Activated CD4-positive, CD25-positive, alpha-beta regulatory T cell treated with anti-CD3 and anti-CD28 coated beads, Interleukin-2, amount 50 U/mL, for 16 hours (primary cell): Measurements from ENCODE around the gene DNAH2.
"Not testable (repeated sequence)": the region's sequence is repeated elsewhere in the genome, so short reads cannot be mapped to it uniquely, and the experiment has no call there.

Experiments
- DNase-seq: peaks from one replicate; pipeline ENCODE4 v3.0.0-alpha.2; 2020; ENCODE audit warnings: low read depth, low spot score

Gene DNAH2

GRCh38 chr17:7774055-7774521, 56.5 kb downstream of the DNAH2 start:
- no peak for DNase-seq

GRCh38 chr17:7775051-7775450, 57.5 kb downstream of the DNAH2 start:
- no peak for DNase-seq

GRCh38 chr17:7777017-7777416, 59.5 kb downstream of the DNAH2 start:
- no peak for DNase-seq

GRCh38 chr17:7780736-7781135, 63.2 kb downstream of the DNAH2 start:
- DNase-seq, result no peak

DNA sequence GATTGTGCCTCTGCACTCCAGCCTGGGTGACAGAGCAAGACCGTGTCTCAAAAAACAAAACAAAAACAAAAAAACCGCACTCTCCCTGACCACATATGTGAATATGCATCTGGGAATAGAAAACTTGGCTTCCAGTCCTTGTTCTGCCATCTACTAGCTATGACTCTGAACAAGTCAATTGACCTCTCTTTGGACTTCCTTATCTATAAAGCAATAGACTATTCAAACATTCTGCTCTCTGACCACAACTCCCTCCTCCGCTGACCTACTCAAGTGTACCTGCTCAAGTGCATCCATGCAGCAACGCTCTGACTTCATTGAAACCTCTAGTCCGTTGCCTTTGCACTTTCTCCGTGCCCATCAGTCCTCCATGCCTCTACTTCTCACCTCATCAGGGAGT, 63.9 kb downstream of the DNAH2 start:
- no peak for DNase-seq

DNA sequence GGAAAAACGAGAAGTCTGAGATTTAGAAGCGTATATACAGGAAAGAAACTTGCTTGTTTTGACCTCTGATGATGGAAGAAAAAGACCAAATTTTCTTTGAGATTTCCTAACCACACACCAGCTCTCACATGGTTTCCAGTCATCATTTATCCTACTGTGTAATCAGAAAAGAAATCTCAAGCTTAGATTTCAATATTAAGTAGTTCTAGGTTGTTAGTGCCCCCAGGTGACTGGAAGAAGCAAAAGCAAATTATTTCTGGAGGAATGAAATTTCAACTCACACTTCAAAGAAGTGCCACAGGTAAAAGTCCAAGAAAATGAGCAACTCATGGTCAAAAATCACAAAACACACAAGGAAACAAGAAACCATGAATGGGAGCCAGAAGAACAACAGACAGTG, 64.7 kb downstream of the DNAH2 start:
- DNase-seq, result no peak

DNA sequence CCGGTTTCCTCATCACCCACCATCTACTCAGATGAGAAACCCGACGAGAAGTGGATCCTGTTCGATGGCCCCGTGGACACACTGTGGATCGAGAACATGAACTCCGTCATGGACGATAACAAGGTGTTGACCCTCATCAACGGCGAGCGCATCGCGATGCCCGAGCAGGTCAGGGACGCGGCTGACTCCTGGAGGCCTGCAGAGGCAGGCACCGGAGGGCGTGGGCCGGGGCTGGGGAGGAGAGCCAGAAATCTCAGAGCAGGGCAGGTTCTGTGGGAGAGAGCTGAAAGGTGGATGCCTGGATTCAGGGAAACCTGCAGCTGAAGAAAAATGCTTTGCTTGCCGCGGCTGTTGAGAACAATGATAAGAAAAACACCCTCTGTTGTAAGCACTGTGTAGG, 69.3 kb downstream of the DNAH2 start:
- no peak for DNase-seq

GRCh38 chr17:7789131-7789530, 71.6 kb downstream of the DNAH2 start:
- no peak for DNase-seq

DNA sequence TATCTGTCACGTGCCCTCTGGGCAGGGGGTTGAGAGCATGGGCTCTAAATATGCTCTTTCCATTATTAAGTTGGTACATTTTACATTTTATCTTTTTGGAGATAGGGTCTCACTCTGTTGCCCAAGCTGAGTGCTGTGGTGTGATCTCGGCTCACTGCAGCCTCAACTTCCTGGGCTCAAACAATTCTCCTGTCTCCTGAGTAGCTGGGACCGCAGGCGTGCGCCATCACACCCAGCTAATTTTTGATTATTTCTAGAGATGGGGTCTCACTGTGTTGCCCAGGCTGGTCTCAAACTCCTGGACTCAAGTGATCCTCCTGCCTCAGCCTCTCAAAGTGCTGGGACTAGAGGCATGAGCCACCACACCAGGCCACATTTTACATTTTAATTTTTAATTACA, 72.6 kb downstream of the DNAH2 start:
- no peak for DNase-seq

DNA sequence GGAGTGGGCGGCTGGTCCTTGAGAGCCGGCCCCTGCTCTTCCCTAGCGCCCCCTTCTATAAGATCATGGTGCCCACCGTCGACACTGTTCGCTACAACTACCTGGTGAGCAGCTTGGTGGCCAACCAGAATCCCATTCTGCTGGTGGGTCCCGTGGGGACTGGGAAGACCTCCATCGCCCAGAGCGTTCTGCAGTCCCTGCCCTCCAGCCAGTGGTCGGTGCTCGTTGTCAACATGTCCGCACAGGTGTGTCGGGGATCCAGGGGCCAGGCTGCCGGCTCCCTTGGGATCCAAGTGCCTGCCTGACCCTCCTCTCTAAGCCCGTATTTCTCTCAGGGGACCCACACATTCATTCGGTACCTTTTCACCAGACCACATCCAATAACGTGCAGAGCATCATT, 75.1 kb downstream of the DNAH2 start:
- no peak for DNase-seq

DNA sequence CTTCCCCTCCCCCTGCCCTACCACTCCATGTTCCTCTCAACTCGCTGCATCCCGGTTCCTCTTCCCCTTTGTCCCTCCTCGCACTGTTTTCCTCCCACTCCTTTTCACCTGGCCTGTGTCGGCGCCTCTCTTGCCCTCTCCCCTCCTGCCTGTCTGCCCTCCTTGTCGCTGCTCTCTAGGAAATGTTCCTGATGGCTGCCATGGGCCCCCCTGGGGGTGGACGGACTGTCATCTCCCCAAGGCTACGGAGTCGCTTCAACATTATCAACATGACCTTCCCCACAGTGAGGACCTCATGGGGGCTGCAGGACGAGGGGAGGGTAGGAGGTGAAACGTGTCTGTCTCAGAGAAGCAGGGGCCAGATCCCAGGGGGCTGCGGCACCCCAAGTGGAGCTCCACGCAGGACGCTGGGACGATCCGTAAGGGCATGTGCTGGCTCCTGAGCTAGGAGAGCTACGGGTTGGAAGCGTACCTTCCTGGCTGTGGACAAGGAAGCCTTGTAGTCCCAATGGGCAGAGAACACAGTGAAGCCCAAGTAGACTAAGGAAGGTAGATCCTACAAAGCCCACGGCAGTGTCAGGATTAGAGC, 76.6 kb downstream of the DNAH2 start:
- DNase-seq, result no peak

DNA sequence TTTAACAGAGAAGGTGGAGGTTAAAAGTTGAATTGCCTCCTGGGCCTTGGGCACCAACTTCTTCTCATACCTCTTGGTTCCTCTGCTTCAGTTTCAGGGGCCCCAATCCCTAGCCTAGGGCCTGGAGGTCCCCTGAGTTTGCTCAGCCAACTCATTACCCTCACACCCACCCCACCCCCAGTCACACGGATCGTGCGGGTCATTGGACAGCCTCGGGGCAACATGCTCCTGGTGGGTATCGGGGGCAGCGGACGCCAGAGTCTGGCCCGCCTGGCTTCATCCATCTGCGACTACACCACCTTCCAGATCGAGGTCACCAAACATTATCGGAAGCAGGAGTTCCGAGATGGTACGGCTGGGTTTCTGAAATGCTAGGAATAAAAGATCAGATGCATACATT, 80.4 kb downstream of the DNAH2 start:
- DNase-seq, result no peak

- DNase-seq, result no peak
Measured at GRCh38 chr17:7798839-7799238, 81.3 kb downstream of the DNAH2 start.

- no peak for DNase-seq
Measured at GRCh38 chr17:7803981-7804380, 86.4 kb downstream of the DNAH2 start.

GRCh38 chr17:7806587-7806986, 89.0 kb downstream of the DNAH2 start:
- DNase-seq, result no peak

GRCh38 chr17:7807206-7807605, 89.7 kb downstream of the DNAH2 start:
- DNase-seq, result no peak

DNA sequence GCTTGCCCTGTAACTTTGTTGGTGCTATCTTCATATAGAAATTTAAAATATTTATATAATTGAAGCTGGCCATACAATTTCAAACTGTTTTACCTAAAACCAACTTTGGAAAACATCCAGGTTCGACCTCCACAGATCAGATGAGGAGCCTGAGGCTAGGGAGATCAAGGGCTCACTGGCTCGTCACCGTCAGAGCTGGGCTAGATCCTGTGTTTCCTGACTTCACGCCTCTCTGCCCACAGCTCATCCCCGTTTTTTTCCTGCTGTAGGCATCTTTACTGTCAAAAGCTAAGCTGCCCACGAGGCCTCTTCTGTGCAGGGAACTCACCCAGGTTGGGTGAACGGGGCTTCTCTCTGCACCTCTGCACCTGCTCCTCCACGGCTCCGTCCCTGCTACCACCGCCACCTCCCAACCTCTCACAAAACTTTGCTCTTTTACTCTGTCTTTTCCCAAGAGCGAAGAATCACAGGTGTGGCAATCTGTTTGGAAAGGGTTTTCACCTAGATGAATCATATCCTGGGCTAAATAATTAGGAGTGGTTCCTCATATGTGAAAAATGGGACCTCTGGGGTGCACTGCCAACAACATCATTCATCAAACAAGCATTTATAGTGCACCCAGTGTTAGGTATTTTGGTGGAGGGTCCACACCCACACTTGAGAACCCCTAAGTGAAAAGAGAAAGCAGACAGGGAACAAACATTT, 91.7 kb downstream of the DNAH2 start:
- DNase-seq, result no peak

- not testable (repeated sequence) for DNase-seq
Measured at GRCh38 chr17:7809791-7810343, 92.3 kb downstream of the DNAH2 start.

DNA sequence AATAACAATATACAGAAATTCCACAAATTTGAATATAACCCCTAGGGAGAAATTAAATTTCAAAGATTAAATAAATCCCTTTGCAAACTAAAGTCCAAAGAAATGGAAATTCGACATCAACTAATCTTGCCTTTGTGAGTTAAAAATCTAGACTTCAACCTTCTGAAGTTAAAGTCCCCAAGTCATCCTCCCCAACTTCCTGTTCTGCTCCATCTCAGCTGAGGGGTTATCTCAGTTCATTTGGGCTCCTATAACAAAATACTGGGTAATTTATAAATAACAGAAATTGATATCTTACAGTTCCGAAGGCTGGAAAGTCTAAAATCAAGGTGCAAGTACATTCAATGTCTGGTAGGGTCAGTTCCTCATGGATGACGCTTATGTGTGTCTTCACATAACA, 93.7 kb downstream of the DNAH2 start:
- no peak for DNase-seq

DNA sequence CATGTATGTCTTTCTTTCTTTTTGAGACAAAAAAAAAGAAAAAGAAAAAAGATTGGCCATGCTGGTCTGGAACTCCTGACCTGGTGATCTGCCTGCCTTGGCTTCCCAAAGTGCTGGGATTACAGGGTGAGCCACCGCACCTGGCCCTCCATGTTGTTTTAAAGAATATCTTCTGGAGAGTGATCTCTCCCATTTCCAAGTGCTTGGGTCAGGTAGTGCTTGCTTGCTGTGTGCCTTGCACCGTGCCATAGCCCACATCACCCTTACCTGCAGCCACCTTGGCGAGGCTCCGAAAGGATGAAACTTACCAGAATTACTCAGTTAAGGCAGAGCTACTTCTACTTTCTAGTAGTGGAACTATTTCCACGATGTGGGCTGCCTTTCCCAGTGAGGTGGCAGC, 97.4 kb downstream of the DNAH2 start:
- DNase-seq, result no peak

DNA sequence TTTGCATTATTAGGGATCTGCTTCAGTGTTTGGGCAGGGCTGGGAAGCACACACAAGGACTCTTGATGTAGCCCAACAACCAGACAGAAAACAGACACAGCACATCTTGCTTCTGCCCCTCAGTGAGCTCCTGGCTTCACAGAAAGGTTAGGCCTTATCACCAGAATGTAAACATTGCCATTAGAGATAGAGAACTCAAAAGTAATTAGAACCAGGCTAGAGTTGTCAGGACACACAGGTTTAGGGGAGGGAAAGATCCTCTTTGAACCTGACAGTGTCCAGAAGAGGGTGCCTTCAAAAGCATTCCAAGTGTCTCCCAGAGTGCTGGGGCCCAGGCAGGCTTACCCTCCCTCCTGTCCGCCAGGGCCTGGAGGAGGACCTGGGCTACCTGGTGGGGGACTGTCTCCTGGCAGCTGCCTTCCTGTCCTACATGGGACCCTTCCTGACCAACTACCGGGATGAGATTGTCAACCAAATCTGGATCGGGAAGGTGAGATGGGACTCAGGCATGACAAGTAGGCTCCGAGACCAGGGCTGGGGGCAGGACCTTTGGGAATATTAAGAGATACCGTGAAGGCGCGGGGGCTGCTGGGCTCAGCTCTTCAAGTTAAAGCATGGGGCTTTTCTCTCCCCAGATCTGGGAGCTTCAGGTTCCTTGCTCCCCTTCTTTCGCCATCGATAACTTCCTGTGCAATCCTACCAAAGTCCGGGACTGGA, 99.5 kb downstream of the DNAH2 start:
- DNase-seq, result no peak

DNA sequence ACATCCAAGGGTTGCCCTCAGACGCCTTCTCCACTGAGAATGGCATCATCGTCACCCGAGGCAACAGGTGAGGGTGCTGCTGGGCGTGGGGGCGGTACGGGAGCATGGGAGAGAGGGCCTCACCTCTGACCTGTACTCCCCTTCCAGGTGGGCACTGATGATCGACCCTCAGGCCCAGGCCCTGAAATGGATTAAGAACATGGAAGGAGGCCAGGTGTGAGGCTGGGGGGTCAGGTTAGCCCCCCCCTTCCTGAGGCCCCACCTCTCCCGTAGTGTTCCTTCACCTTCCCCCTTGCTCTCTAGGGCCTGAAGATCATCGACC, 100.1 kb downstream of the DNAH2 start:
- DNase-seq, result no peak

GRCh38 chr17:7818026-7818425, 100.5 kb downstream of the DNAH2 start:
- DNase-seq, result no peak
